GM12865 (cell line): ENCODE data around the gene LARP1B.
"Not testable (repeated sequence)": the region's sequence is repeated elsewhere in the genome, so short reads cannot be mapped to it uniquely, and the experiment has no call there.

ENCODE experiments used
- DNase-seq: peaks from one replicate; pipeline ENCODE4 v3.0.0; 2010; ENCODE audit warnings: low read depth
- H3K4me3 ChIP-seq: 2 replicates; pipeline ENCODE4 v1.5.1; 2011; ENCODE audit warnings: mild to moderate bottlenecking, low read depth, low read length, control low read depth
- TF ChIP-seq, protein P1 (sequence below): IDR thresholded peaks from 2 replicates; pipeline ENCODE4 v1.5.1; 2011; ENCODE audit warnings: low read length, control low read depth, low read depth, inconsistent platforms; ENCODE audit not compliant: insufficient read depth; ENCODE audit errors: missing control alignments

Gene LARP1B

DNA sequence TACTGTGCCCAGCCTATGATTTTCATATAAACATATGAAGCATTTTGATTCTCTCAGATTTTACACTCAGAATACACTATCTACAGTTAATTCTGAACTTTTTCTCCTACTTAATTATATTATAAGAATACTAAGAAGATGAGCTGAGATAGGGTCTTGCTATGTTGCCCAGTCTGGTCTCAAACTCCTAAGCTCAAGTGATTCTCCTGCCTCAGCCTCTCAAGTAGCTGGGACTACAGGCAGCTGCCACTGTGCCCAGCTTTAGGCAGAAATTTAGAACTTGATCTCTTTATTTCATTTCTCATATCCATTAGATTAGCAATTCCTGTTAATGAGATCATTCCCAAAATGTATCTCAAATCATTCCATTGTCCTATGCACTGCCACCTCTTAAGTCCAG lies 4.7 kb upstream of the LARP1B start:
- TF ChIP-seq, protein P1, sequence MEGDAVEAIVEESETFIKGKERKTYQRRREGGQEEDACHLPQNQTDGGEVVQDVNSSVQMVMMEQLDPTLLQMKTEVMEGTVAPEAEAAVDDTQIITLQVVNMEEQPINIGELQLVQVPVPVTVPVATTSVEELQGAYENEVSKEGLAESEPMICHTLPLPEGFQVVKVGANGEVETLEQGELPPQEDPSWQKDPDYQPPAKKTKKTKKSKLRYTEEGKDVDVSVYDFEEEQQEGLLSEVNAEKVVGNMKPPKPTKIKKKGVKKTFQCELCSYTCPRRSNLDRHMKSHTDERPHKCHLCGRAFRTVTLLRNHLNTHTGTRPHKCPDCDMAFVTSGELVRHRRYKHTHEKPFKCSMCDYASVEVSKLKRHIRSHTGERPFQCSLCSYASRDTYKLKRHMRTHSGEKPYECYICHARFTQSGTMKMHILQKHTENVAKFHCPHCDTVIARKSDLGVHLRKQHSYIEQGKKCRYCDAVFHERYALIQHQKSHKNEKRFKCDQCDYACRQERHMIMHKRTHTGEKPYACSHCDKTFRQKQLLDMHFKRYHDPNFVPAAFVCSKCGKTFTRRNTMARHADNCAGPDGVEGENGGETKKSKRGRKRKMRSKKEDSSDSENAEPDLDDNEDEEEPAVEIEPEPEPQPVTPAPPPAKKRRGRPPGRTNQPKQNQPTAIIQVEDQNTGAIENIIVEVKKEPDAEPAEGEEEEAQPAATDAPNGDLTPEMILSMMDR: no peak
- no peak overlapping the region for H3K4me3 ChIP-seq
- DNase-seq: no peak

DNA sequence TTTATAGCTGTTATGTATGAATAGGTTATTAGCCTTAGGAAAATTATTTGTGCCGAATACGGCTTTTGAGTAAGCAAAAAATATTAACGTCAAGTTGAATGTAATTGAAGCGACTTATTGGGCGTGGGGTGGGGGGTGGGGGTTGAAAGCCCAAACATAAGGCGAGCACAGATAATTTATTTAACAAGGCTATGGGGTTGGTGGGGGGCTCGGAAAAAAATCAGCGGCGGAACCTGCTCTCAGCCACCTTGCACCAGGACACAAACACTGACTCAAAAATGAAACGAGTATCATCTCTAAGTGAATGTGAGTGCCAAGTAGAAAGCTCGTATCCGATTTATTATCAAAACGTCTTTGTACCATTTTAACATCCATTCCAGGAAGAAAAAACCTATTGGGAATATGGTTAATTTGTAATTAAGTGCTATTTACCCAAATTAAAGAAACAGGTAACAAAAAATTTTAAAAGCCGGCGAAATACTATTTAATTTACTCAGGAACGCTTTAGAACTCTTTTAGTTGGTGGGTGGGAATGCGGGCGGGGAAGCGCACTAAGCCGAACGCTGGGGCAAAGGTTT lies 902 bp upstream of the LARP1B start:
- peak overlapping the region; percentile 76 for H3K4me3 ChIP-seq
- TF ChIP-seq, protein P1: no peak
- DNase-seq: peak; percentile 24

DNA sequence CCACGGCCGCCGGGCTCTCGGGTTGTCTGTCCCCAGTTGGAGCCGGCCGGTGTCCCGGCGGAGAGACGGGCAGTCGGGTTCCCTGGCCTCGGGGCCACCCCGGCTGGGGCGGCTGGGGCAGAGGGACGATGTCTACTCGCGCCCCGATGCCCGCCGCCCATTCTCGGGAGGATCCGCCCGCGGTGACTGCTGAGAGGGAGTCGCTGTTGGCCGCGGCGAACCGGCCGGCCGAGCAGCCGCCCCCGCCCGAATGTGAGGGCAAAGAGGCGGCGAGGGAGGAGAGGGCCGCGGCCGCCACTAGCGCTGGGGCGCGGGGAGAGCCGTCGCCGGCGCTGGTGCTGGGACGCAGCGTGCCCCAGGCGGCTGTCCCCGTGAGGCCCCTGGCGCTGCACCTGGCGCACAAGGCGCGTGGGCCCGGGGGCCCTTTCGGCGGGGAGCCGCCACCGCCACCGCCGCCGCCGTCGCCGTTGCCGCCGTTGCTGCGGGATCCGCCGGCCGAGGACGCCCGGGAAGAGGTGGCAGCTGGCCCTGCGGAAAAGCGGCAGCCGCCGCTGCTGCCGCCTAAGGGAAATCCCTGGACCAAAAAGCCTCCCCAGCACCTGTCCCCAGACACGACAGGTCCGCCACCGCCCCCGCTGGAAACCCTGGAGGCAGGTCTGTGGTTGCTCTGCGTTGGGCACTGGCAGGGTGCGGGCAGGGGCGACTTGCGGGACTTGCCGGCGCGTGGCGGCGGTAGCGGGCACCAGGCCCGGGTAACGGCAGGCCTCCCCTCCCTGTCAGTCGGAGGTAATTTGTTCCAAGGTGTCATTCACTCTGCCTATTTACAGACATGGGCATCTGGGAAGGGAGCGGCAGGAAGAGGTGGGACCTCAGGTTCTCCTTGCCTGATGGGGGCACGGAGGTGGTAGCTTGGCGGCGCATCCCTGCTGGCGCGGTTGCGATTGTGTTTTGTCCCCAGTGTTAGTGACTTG lies 739 bp downstream of the LARP1B start:
- peak overlapping the region; percentile 76 for H3K4me3 ChIP-seq
- peak; percentile 70 for DNase-seq
- TF ChIP-seq, protein P1: peak; percentile 4

DNA sequence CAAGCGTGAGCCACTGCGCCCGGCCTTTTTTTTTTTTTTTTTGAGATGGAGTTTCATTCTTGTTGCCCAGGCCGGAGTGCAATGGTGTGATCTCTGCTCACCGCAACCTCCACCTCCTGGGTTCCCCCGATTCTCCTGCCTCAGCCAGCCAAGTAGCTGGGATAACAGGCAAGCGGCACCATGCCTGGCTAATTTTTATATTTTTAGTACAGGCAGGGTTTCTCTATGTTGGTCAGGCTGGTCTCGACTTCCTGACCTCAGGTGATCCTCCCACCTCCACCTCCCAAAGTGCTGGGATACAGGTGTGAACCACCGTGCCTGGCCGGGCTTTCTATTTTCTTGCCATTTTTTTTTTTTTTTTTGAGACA lies 5.3 kb downstream of the LARP1B start:
- H3K4me3 ChIP-seq, DNase-seq: not testable (repeated sequence)

DNA sequence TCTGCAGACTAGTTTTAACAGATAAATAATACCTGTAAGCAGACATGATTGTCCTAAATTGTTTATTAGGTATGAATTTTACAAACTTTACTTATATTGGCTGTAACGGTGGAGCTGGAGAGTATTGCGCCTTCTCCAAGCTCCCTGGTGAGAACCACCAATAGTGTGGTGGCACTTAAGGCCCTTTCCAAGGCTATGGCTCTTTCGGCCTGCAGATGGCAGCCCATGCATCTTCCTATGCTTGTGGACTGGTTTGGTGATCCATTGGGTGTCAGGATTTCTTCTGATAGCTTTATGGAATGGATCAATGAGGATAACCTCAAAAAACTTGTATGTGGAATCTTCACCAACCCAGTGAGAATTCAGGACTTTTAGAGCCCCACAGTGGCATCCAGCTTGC lies 7.8 kb downstream of the LARP1B start:
- H3K4me3 ChIP-seq: no peak overlapping the region
- peak; percentile 21 for DNase-seq

DNA sequence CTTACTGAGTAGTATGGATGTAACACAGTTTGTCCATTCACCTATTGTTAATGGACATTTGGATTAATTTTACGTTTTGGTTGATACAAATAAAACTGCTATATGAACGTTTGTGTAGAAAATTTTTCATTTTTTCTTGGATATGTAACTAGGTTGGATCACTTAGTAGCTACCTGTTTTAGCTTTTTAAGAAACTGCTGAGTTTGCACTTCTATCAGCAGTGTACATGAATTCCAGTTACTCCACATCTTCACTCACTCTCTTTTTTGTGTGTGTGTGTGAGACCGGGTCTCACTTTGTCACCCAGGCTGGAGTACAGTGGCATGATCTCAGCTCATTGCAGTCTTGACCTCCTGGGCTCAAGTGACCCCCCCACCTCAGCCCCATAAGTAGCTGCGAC lies 15.4 kb downstream of the LARP1B start:
- TF ChIP-seq, protein P1: no peak
- DNase-seq: no peak
- H3K4me3 ChIP-seq: no peak overlapping the region

More for the DNA sequence above, 7.8 kb downstream of the LARP1B start:
- TF ChIP-seq, protein P1: peak; percentile 17

DNA sequence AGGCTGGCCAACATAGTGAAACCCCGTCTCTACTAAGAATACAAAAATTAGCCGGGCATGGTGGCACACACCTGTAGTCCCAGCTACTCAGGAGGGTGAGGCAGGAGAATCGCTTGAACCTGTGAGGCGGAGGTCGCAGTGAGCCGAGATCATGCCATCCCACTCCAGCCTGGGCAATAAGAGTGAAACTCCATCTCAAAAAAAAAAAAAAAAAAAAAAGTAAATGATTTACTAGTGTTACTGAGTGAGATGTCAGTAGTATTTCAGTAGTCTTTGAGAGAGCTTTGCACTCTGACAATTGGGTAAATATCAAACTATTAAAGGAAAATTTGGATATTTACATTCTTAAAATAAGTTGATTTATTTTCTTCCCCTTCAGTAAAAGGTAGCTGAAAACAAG lies 34.2 kb downstream of the LARP1B start:
- not testable (repeated sequence) for H3K4me3 ChIP-seq

DNA sequence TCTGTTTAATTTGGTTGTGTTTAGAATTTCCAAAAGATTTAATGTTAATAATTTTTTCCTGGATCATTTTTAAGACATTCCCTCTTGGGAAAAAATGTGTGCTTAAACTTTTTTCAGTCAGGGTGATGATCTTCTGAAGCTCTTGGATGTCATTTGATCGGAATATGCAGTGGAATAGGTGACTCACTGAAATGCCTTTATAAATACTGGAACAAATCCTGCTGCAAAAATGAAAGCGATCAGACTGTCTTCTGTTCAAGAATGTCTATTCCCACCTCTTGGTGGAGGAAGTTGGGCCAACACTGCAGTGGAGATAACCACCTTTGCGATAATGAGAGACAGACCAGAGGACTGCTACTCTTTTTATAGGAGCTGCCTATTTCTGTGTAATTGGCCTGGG lies 46.7 kb downstream of the LARP1B start:
- DNase-seq: no peak
- TF ChIP-seq, protein P1: no peak

More for the DNA sequence above, 34.2 kb downstream of the LARP1B start:
- not testable (repeated sequence) for DNase-seq

More for the DNA sequence above, 46.7 kb downstream of the LARP1B start:
- H3K4me3 ChIP-seq: no peak overlapping the region
